Kidney glomerular epithelial cell (primary cell): ENCODE results near the gene CRKL.

Source experiments
- DNase-seq: peaks from one replicate; lab custom pipeline; 2025; lab: John Stamatoyannopoulos, UW

The CRKL gene

GRCh38 chr22:20952544-20953341 is 35.5 kb downstream of the CRKL start:
- DNase-seq, result no peak

DNA sequence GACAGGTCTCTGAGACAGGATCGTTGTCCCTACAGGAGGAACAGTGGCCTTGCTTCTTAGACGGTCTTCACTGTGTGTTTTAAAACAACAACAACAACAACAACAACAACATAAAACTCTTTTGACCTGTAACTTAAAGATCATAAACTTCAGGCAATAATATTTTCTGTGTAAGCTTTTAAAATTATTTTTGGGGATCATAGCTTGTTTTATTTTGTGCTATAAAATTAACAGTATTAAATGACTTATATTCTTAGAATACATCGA is 36.1 kb downstream of the CRKL start:
- no peak for DNase-seq

GRCh38 chr22:20953668-20954500 is 36.7 kb downstream of the CRKL start:
- no peak for DNase-seq

- no peak for DNase-seq
Measured at GRCh38 chr22:20955548-20955947, 38.3 kb downstream of the CRKL start.

DNA sequence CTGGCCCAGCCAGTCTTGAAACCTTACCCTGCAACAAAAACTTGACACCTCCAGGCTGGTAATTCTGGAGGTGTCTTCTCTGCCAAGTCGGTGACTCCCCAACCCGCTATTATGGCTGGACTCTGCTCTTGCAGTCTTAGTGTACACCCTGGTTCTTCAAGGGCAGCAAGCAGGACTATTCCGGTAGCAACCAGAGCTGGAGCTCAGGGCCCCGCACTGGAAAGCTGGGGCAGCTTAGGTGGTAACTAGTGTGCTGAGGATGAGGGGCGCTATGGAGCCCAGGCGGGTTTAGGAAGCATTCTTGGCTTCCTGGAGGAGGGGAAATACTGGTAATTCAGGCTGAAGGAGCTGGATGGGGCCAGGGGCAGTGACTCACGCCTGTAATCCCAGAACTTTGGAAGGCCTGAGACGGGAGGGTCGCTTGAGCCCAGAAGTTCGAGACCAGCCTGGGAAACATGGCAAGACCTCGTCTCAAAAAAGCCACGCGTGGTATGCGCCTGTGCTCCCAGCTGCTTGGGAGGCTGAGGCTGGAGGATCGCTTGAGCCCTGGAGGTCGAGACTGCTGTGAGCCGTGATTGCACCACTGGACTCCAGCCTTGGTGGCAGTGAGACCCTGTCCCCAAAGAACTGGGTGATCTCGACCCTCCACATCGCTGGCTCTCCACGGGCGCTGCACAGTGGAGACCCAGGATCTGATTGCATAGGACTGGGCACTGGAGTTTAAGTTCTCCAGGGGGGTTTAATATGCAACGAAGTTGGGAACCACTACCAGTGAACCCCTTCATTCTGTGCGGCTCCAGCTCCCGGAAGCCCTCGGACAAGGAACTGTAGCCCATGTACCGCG is 39.3 kb downstream of the CRKL start:
- DNase-seq, result no peak

- no peak for DNase-seq
Measured at GRCh38 chr22:20957102-20957682, 40.0 kb downstream of the CRKL start.

- no peak for DNase-seq
Measured at GRCh38 chr22:20957683-20958431, 40.6 kb downstream of the CRKL start.

DNA sequence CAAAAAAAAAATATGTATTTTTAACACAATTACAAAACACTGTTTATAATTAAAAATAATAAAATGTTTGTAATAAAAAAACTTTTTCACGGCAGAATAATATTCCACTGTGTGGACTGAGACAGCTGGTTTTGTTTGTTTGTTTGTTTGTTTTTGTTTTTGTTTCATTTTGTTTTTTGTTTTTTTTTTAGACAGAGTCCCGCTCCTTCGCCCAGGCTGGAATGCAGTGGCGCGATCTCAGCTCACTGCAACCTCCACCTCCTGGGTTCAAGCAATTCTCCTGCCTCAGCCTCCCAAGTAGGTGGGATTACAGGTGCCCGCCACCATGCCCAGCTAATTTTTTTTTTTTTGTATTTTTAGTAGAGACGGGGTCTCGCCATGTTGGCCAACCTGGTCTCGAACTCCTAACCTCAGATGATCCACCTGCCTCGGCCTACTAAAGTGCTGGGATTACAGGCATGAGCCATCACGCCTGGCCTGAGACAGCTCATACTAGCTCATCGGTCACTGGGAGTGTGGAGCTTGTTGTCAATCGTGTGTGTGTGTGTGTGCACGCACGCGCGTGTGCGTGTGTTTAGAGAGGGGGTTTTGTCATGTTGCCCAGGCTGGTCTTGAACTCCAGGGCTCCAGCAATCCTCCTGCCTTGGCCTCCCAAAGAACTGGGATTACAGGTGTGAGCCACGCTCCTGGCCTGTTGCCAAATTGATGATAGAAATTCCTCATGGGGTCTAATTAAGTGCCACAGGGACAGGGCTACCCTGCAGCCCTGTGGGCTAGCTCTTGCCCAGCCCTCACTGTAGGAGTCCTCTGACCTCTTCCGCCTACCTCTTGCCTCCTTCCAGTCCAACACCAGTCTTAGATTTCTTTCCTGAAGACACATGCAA is 42.6 kb downstream of the CRKL start:
- DNase-seq, result no peak

DNA sequence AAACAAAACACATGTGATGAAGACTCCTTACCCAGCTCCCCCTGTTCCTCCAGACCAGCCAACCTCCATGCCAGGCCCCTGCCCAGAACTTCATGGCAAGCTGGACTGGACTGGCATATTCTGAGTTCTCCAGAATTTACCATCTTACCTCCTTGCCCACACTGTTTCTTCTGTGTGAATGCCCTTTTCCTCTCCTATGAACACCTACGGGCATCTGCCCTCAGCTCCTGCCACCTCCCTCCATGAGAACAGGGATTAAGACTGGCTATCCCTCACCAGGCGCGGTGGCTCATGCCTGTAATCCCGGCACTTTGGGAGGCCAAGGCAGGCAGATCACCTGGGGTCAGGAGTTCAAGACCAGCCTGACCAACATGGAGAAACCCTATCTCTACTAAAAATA is 43.4 kb downstream of the CRKL start:
- no peak for DNase-seq

DNA sequence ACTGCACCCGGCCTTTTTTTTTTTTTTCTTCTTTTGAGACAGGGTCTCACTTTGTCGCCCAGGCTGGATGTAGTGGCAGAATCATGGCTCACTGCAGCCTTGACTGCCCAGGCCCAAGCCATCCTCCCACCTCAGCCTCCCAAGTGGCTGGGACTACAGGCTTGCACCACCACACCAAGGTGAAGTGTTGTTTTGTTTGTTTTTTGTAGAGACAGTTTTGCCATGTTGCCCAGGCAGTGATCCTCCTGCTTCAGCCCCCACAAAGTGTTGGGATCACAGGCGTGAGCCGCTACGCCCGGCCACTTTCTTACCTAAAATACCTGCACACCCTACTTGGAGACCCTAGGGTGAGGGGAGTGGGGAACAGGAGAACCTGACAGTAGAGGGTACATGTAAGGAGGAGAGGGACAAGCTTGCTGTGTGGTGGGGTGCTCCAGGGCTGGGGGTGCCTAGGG is 45.3 kb downstream of the CRKL start:
- DNase-seq, result no peak

DNA sequence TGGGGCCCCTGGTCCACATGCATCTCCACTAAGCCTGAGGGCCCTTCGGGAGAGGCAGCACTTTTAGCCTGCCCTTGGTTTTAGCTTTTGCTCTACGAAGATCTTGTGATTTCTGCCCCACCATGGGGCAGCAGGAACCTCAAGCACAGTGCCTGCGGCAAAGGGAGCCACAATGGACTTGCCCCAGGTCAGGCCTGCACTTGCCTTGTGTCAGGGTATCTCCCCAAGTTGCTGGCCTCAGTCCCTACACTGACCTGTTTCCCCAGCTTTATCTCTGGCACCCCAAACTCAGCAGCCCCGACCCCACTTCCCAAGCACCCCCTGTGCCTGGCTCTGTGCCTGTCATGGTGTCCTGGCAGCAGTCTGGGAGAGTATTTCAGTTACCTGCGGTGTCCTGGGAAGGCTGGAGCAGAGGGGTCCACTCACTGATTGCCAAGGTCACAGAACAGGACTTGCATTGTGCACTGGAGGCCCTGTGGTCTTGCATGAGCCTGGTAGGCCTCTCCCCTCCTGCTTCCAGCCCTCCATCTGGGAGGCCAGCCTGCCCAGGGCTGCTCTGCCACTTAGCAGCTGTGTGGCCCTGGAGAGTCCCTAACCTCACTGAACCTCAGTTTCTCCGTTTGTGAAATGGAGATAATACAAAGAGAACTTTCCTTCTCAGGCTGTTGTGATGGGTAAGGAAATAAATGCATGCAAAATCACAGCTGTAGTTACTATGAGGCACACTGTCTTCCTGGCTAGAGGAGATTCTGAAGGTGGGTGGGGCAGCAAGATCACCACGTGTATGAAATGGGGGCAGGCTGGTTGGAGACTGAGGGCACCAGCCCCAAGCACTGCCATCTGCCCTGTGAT is 46.2 kb downstream of the CRKL start:
- DNase-seq, result no peak

DNA sequence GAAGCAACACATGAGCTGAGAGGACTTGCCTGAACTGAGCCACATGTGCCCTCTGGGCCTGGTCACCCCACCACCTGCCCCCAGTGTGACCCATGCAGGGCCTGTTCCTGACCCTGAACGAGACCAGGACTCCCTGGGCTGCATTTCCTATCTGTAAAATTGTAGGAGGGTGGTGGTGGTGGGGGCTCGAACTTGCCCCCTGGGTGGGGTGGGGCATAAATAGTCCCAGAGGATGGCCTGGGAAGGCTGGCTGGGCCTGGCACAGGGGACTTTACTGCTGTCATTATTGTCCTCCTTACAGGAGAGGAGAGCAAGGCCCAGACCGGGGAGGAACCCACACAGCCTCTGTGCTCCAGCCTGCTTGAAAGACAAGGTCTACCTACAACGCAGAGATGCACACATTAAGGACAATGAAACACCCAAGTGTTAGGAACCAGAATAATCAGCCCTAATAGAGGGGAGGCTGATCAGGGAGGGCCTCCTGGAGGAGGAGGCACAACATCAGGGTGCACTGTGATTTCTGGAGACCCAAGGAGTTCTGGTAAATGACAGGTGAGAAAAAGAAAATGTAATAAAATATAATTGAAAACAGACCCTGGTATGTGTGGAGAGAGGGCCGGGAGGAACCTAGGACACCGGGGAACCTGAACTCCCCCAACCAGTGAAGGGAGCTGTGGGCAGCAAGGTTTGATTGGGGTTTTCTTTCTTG is 47.0 kb downstream of the CRKL start:
- DNase-seq, result no peak

- DNase-seq, result no peak
Measured at GRCh38 chr22:20964799-20965103, 47.5 kb downstream of the CRKL start.

- DNase-seq, result no peak
Measured at GRCh38 chr22:20965104-20965887, 48.1 kb downstream of the CRKL start.

- no peak for DNase-seq
Measured at GRCh38 chr22:20965888-20966855, 49.0 kb downstream of the CRKL start.

- DNase-seq, result no peak
Measured at GRCh38 chr22:20966883-20967696, 49.9 kb downstream of the CRKL start, which contains the start of gene AIFM3. Gene AIFM3 (plus strand): TSS chr22:20967255. CDS start chr22:20967945, 690 bp downstream.
